Measurements from ENCODE around the gene FBXW4.

DNA sequence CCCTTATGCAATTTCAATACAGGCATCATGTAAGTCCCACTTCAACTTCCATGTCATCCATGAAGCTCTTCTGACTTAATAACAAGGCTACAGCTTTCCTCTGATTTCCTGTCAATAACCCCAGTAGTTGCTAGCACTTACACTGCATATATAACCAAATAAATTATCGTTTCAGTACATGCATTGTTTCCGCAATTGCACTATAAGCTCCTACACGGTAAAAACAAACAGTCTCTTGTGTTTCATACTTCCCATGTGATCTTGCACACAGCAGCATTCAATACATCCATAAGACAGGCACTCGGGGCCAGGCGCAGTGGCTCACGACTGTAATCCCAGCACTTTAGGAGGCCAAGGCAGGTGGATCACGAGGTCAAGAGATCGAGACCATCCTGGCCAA is 41.4 kb downstream of the FBXW4 start:
- TF ChIP-seq JUND (IDR thresholded peaks at IDR 0.05; ENCODE audit: low read depth, low read length) = no peak
- TF ChIP-seq HDGF (IDR thresholded peaks at IDR 0.05) = no peak
- TF ChIP-seq, protein P1, sequence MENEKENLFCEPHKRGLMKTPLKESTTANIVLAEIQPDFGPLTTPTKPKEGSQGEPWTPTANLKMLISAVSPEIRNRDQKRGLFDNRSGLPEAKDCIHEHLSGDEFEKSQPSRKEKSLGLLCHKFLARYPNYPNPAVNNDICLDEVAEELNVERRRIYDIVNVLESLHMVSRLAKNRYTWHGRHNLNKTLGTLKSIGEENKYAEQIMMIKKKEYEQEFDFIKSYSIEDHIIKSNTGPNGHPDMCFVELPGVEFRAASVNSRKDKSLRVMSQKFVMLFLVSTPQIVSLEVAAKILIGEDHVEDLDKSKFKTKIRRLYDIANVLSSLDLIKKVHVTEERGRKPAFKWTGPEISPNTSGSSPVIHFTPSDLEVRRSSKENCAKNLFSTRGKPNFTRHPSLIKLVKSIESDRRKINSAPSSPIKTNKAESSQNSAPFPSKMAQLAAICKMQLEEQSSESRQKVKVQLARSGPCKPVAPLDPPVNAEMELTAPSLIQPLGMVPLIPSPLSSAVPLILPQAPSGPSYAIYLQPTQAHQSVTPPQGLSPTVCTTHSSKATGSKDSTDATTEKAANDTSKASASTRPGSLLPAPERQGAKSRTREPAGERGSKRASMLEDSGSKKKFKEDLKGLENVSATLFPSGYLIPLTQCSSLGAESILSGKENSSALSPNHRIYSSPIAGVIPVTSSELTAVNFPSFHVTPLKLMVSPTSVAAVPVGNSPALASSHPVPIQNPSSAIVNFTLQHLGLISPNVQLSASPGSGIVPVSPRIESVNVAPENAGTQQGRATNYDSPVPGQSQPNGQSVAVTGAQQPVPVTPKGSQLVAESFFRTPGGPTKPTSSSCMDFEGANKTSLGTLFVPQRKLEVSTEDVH (IDR thresholded peaks at IDR 0.05; ENCODE audit: low read depth, partially characterized antibody) = no peak
- no peak for TF ChIP-seq BHLHE40 (IDR thresholded peaks at IDR 0.05; ENCODE audit: borderline replicate concordance in 1 of 2, low read depth in 2 of 2, low read length in 1 of 2)

Data from GM12878 (cell line).